22Rv1 (cell line): Measurements from ENCODE around the gene FBXL7.

Experiments used
- H3K27ac ChIP-seq: fragments of 450-650 bp; 2 replicates; pipeline ENCODE4 v1.5.1; 2017
- CTCF ChIP-seq: fragments of 450-650 bp; IDR thresholded peaks from 2 replicates; pipeline ENCODE4 v1.5.1; 2017; ENCODE audit warnings: mild to moderate bottlenecking
- ZFX ChIP-seq: fragments of 450-650 bp; IDR thresholded peaks from 2 replicates; pipeline ENCODE4 v1.6.1; 2017; ENCODE audit warnings: antibody characterized with exemption, borderline replicate concordance

FBXL7 gene

GRCh38 chr5:15544039-15544438 lies 44.1 kb downstream of the FBXL7 start:
- H3K27ac ChIP-seq = no peak overlapping the region
- TF ChIP-seq ZFX (no peak), CTCF (no peak)

- no peak for TF ChIP-seq CTCF
- no peak for TF ChIP-seq ZFX
- H3K27ac ChIP-seq = no peak overlapping the region
Measured at GRCh38 chr5:15545082-15545481, 45.1 kb downstream of the FBXL7 start.

GRCh38 chr5:15547261-15547839 lies 47.4 kb downstream of the FBXL7 start:
- TF ChIP-seq CTCF = no peak
- TF ChIP-seq ZFX = no peak
- no peak overlapping the region for H3K27ac ChIP-seq

GRCh38 chr5:15549961-15550360 lies 50.0 kb downstream of the FBXL7 start:
- no peak overlapping the region for H3K27ac ChIP-seq
- TF ChIP-seq CTCF = no peak
- TF ChIP-seq ZFX = no peak

- H3K27ac ChIP-seq = no peak overlapping the region
- TF ChIP-seq CTCF (no peak), ZFX (no peak)
Measured at GRCh38 chr5:15550502-15551112, 50.6 kb downstream of the FBXL7 start.

GRCh38 chr5:15551113-15551504 lies 51.1 kb downstream of the FBXL7 start:
- no peak overlapping the region for H3K27ac ChIP-seq
- TF ChIP-seq ZFX (no peak), CTCF (no peak)

GRCh38 chr5:15554542-15554941 lies 54.6 kb downstream of the FBXL7 start:
- TF ChIP-seq CTCF (no peak), ZFX (no peak)

More at GRCh38 chr5:15554542-15554941, 54.6 kb downstream of the FBXL7 start:
- H3K27ac ChIP-seq = no peak overlapping the region
